GM08714 (cell line): ENCODE measurements around the gene TNPO1.

Experiments
- H3K4me3 ChIP-seq: fragments of 200-500 bp; sonication (Bioruptor generic); 2 replicates; pipeline ENCODE4 v1.5.1; 2014; ENCODE audit warnings: mild to moderate bottlenecking, low read length, inconsistent platforms
- ZNF274 ChIP-seq: IDR thresholded peaks from 2 replicates; pipeline ENCODE4 v1.6.1; 2012; ENCODE audit warnings: mild to moderate bottlenecking, low read depth, low read length

The TNPO1 gene

DNA sequence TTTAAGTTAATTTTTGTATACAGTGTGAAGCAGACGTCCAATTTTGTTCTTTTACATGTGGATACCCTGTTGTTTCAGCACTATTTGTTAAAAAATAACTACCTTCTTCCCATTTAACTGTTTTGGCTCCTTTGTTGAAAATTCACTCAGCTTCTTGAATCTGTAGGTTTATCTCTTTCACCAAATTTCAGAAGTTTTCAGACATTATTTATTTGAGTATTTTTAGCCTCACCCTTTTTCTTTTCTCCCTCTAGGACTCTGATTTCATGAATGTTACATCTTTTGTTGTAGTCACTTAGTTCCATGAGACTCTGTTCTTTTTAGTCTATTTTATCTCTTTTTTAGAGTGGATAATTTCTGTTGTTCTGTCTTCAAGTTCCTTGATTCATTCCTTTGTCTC is 4.6 kb upstream of the TNPO1 start:
- TF ChIP-seq ZNF274, result no peak
- H3K4me3 ChIP-seq, result no peak overlapping the region

GRCh38 chr5:72812488-72812887 is 4.0 kb upstream of the TNPO1 start:
- H3K4me3 ChIP-seq, result no peak overlapping the region
- no peak for TF ChIP-seq ZNF274

- no peak overlapping the region for H3K4me3 ChIP-seq
- TF ChIP-seq ZNF274, result no peak
These were observed 2.4 kb upstream of the TNPO1 start for GRCh38 chr5:72814104-72814503.

DNA sequence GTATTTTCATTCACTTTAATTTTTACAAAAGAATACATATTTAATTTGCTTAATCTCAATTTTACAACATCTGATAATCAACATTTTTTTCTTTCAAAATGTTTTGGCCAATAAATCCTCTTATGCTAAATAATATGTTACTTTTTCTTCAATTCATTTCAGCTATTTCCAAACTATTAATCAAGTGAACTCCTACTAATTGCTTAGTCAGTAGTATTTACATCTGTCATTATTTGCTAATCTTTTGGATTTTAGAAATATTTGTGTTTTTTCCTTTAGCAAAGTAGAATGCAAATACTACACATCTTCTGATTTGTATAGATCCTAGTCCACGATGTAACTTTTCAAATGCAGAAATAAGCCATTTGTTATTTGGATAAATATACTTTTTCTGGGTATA is 1.6 kb upstream of the TNPO1 start:
- no peak for TF ChIP-seq ZNF274

DNA sequence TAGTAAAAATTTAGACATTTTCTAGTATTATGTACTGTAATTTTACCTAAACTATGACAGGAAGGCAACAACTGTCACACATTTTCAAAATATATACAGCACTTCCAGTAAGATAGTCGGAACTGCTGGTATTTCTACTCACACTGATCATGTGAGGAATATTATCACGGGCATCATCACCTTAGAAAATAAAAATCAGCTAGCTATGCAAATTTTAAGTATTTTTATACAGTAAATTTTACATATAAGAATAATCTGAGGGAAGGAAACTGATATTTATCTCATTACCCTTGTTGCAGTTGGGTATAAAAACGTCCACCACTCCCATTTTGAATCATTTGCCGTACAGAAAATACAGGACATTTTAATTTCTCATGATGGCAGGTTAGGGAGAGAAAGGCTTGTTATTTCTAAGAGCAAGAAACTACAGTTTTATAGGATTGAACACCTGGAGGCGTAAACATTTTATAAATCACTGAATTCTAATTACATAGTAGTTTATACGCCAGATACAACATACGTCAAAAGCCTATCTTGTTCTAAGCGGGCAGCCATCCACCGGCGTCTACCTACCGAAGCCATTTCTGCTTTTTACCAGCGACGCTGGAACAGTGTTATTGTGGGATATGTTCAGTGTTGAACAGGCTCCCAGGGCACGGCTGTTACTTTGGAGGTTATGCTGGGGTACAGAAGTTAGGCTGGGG is 729 bp upstream of the TNPO1 start:
- TF ChIP-seq ZNF274, result no peak

More for the DNA sequence above, 1.6 kb upstream of the TNPO1 start:
- no peak overlapping the region for H3K4me3 ChIP-seq

GRCh38 chr5:72817076-72817481 is 618 bp downstream of the TNPO1 start:
- peak overlapping the region; percentile 95 for H3K4me3 ChIP-seq
- no peak for TF ChIP-seq ZNF274

More for the DNA sequence above, 729 bp upstream of the TNPO1 start:
- peak overlapping the region; percentile 95 for H3K4me3 ChIP-seq

DNA sequence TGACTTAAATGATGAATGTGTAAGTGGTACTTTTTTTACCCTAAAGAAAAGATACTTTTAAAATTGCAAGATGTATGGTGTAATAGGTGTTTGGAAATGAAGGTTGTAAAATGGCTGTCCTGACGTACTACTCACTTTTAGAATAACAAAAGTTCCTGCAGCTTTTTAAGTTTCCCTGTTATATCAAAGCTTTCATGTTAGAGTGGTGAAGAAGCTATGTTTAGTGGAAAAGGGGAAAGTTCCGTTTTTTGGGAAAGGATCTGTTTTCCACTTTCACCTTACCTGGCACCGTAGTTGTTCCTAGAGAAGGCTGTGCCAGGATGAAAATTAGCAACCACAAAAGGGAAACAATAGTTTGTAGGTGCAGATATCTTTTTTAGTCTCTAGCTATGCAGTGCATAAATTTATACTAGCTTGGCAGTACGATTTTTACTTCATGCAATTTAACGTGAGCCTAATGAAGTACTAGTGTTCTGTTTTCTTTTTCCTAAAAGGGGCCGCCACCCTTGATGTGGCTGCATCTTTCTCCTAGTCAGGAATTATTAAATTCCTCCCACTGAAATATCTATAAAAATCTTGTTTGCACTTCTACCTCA is 1.3 kb downstream of the TNPO1 start:
- no peak for TF ChIP-seq ZNF274
- peak overlapping the region; percentile 95; the same call in 1 of the 2 replicates for H3K4me3 ChIP-seq

GRCh38 chr5:72818866-72819534 is 2.5 kb downstream of the TNPO1 start:
- no peak for TF ChIP-seq ZNF274
- H3K4me3 ChIP-seq, result no peak overlapping the region

GRCh38 chr5:72821776-72822175 is 5.3 kb downstream of the TNPO1 start:
- no peak overlapping the region for H3K4me3 ChIP-seq
- TF ChIP-seq ZNF274, result no peak

- TF ChIP-seq ZNF274, result no peak
- no peak overlapping the region for H3K4me3 ChIP-seq
These were observed 6.5 kb downstream of the TNPO1 start for GRCh38 chr5:72822944-72823343.

DNA sequence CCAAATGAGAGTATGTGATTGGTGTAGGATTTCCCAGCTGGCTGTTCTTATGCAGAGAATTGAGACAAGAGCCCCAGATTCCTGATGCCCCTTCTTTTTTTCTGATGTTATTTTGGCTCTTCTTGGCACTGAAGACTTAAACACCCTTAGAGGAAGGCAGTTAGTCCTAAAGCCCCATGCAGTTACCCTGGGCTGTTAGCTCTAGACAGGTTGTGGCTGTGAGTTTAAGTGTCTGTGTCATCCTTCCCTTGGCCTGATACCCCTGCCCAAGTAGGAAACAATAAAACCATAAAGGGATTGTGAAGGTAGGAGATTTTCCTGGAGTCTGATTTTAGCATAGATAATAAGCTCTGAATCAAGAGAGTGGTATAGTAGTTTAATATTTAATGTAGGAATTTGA is 13.2 kb downstream of the TNPO1 start:
- no peak overlapping the region for H3K4me3 ChIP-seq
- TF ChIP-seq ZNF274, result no peak

GRCh38 chr5:72830362-72830761 is 13.9 kb downstream of the TNPO1 start:
- TF ChIP-seq ZNF274, result no peak
- no peak overlapping the region for H3K4me3 ChIP-seq

GRCh38 chr5:72831685-72832084 is 15.2 kb downstream of the TNPO1 start:
- TF ChIP-seq ZNF274, result no peak
- no peak overlapping the region for H3K4me3 ChIP-seq

GRCh38 chr5:72834924-72835323 is 18.5 kb downstream of the TNPO1 start:
- TF ChIP-seq ZNF274, result no peak
- H3K4me3 ChIP-seq, result no peak overlapping the region

DNA sequence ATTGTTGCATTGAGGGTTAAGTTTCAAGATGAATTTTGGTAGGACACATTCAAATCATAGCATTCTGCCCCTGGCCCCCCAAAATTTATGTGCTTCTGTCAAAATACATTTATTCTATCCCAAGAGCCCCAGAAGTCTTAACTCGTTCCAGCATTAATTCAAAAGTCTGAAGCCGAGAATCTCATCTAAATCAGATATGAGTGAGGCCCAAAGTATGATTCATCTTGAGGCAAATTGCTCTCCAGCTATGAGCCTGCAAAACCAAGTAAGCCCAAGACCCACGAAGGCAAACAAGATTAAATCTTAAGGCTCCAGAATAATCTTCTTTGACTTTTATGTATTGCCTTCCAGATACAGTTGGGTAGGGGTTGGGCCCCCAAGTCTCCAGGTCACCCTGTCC is 19.2 kb downstream of the TNPO1 start:
- no peak overlapping the region for H3K4me3 ChIP-seq
- no peak for TF ChIP-seq ZNF274

GRCh38 chr5:72836810-72837209 is 20.3 kb downstream of the TNPO1 start:
- H3K4me3 ChIP-seq, result no peak overlapping the region
- TF ChIP-seq ZNF274, result no peak
